Fibroblast of mammary gland (primary cell): ENCODE measurements around the gene FARS2.

Experiments
- DNase-seq: peaks from one replicate; pipeline ENCODE4 v3.0.0-alpha.2; 2010; ENCODE audit warnings: low read depth
- H3K4me3 ChIP-seq: 2 replicates; pipeline ENCODE4 v1.5.1; 2011; ENCODE audit warnings: low read depth, mild to moderate bottlenecking, low read length, moderate library complexity; ENCODE audit not compliant: control insufficient read depth
- TF ChIP-seq, protein P1 (sequence below): conservative IDR thresholded peaks from 2 replicates; pipeline ENCODE4 v1.5.1; 2011; ENCODE audit warnings: low read depth, low read length, inconsistent platforms; ENCODE audit not compliant: control insufficient read depth, insufficient read depth

Gene FARS2

DNA sequence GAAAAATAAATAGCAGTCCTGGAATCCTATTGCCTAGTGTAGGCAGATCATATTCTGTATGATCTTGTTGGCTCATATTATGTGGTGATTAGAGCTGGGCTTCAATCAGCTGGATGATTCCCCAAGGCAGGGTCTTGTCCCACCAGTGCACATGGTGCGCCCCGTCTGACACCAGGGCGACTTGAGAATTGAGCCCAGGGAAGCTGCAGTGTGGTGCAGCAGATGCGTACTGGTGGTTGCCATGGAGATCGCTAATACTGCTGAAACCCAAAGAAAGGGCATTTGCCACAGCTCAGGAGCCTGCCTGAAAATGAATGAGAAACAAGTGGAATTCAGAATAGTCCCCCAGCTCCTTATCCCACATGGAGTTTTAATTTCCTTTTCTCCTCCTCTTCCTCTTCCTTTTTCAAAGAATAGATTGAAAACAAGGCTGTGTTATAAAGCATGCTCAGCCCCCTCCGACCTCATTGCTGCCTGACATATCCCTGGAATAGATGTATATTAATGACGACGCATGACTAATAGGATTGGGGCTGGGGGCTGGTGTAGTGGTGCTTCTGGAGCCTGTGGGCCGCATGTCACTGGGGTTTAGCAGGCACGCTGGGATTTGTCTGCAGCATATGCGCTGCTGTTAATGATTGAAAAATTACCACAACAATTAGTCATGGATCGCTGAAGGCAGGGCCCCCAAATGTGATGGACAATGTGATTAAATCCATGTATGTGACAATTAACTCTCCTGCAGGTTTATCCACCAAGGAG lies 210.5 kb downstream of the FARS2 start:
- TF ChIP-seq, protein P1, sequence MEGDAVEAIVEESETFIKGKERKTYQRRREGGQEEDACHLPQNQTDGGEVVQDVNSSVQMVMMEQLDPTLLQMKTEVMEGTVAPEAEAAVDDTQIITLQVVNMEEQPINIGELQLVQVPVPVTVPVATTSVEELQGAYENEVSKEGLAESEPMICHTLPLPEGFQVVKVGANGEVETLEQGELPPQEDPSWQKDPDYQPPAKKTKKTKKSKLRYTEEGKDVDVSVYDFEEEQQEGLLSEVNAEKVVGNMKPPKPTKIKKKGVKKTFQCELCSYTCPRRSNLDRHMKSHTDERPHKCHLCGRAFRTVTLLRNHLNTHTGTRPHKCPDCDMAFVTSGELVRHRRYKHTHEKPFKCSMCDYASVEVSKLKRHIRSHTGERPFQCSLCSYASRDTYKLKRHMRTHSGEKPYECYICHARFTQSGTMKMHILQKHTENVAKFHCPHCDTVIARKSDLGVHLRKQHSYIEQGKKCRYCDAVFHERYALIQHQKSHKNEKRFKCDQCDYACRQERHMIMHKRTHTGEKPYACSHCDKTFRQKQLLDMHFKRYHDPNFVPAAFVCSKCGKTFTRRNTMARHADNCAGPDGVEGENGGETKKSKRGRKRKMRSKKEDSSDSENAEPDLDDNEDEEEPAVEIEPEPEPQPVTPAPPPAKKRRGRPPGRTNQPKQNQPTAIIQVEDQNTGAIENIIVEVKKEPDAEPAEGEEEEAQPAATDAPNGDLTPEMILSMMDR, result no peak
- DNase-seq, result no peak
- H3K4me3 ChIP-seq, result no peak overlapping the region

- no peak for DNase-seq
- TF ChIP-seq, protein P1, result no peak
- H3K4me3 ChIP-seq, result no peak overlapping the region
These were observed 211.3 kb downstream of the FARS2 start for GRCh38 chr6:5472571-5472970.

DNA sequence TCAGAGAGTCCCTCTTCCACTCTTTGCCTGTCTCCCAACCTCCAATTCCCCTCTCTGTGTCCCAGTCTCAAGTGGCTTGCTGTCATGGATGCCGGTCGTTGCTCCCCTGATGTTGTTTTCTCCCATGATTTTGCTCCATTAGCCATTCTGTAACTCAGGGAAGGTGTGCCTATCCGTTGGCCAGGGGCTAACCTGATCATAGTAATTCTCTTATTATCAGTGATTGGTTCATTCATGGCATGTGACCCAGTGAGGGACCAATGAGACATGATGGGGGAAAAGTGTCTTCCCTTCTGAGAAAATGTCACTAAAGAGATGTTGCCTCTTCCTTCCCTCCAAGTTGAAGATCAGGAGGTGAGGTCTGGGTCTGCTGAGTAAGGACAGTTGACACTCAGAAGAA lies 214.5 kb downstream of the FARS2 start:
- no peak for DNase-seq
- TF ChIP-seq, protein P1, result no peak
- H3K4me3 ChIP-seq, result no peak overlapping the region

DNA sequence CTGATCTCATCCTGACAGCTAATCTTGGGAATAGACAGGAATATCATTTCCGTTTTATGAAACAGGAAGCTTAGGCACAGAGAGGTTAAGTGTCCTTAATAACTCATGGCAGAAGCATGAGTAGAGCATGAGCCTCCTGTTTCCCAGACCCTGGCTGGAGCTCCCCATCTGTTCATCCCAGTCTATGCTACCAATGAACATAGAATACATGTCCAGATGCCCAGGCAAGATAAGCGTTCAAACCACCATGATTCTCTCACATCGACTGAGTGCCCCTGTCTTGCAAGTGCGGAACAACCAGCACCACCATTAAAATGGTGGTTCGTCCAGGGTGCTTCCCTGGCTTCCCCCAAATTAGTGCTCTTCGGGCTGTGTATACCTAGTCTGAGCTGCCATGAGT lies 217.1 kb downstream of the FARS2 start:
- TF ChIP-seq, protein P1, result no peak
- DNase-seq, result no peak
- no peak overlapping the region for H3K4me3 ChIP-seq

GRCh38 chr6:5481033-5481432 lies 219.7 kb downstream of the FARS2 start:
- no peak for DNase-seq
- H3K4me3 ChIP-seq, result no peak overlapping the region
- TF ChIP-seq, protein P1, result no peak

GRCh38 chr6:5481750-5482149 lies 220.4 kb downstream of the FARS2 start:
- H3K4me3 ChIP-seq, result no peak overlapping the region
- no peak for DNase-seq
- TF ChIP-seq, protein P1, result no peak
